ENCODE data around the gene SGCE.

- TF ChIP-seq CTCF (IDR thresholded peaks at IDR 0.05) = no peak
- no peak for TF ChIP-seq POLR2A (IDR thresholded peaks at IDR 0.05)
- no peak for TF ChIP-seq EP300 (IDR thresholded peaks at IDR 0.05)
Measured at GRCh38 chr7:94662548-94662947, 6.6 kb upstream of the SGCE start.

Data from tibial nerve (tissue), 4 donors.